HG03039 (cell line): ENCODE data around the gene WDR1.
A peak's percentile ranks its signal among the peaks of the same experiment; 100 is the strongest.

Source experiments
- ATAC-seq: cut with Tn5 transposase; IDR thresholded peaks from one replicate; pipeline ENCODE4 v1.9.1; 2021; ENCODE audit warnings: mild to moderate bottlenecking, moderate library complexity; ENCODE audit not compliant: unreplicated experiment

The WDR1 gene

GRCh38 chr4:10116569-10117358 is at the start of gene WDR1:
Gene WDR1, minus strand, starts transcription at chr4:10116799. Its CDS starts 133 bp downstream, at chr4:10116666.
- ATAC-seq = peak; percentile 86

- no peak for ATAC-seq
Measured at GRCh38 chr4:10164877-10165283, 48.3 kb upstream of the WDR1 start.

- no peak for ATAC-seq
Measured at GRCh38 chr4:10163296-10163695, 46.7 kb upstream of the WDR1 start.

- no peak for ATAC-seq
Measured at GRCh38 chr4:10162341-10163000, 45.9 kb upstream of the WDR1 start.

- no peak for ATAC-seq
Measured at GRCh38 chr4:10161840-10162239, 45.2 kb upstream of the WDR1 start.

- no peak for ATAC-seq
Measured at GRCh38 chr4:10161146-10161545, 44.5 kb upstream of the WDR1 start.

- no peak for ATAC-seq
Measured at GRCh38 chr4:10160281-10160856, 43.8 kb upstream of the WDR1 start.

- no peak for ATAC-seq
Measured at GRCh38 chr4:10159671-10160070, 43.1 kb upstream of the WDR1 start.

GRCh38 chr4:10158333-10158942 is 41.8 kb upstream of the WDR1 start:
- no peak for ATAC-seq

GRCh38 chr4:10157478-10158332 is 41.1 kb upstream of the WDR1 start:
- ATAC-seq = no peak

GRCh38 chr4:10154241-10154640 is 37.6 kb upstream of the WDR1 start:
- ATAC-seq = no peak

GRCh38 chr4:10153161-10153560 is 36.6 kb upstream of the WDR1 start:
- no peak for ATAC-seq

GRCh38 chr4:10151182-10151581 is 34.6 kb upstream of the WDR1 start:
- ATAC-seq = no peak

- no peak for ATAC-seq
Measured at GRCh38 chr4:10144966-10145365, 28.4 kb upstream of the WDR1 start.

GRCh38 chr4:10144479-10144878 is 27.9 kb upstream of the WDR1 start:
- ATAC-seq = no peak

GRCh38 chr4:10143171-10143570 is 26.6 kb upstream of the WDR1 start:
- ATAC-seq = no peak

- no peak for ATAC-seq
Measured at GRCh38 chr4:10140866-10141759, 24.5 kb upstream of the WDR1 start.

GRCh38 chr4:10139518-10139917 is 22.9 kb upstream of the WDR1 start:
- ATAC-seq = no peak

GRCh38 chr4:10135260-10135659 is 18.7 kb upstream of the WDR1 start:
- no peak for ATAC-seq

- ATAC-seq = no peak
Measured at GRCh38 chr4:10134141-10134540, 17.5 kb upstream of the WDR1 start.
